ENCODE measurements around the gene RUNX1.

Gene RUNX1

GRCh38 chr21:34897828-34898227, 151.3 kb downstream of the RUNX1 start:
- DNase-seq (ENCODE audit: low spot score) = no peak

DNA sequence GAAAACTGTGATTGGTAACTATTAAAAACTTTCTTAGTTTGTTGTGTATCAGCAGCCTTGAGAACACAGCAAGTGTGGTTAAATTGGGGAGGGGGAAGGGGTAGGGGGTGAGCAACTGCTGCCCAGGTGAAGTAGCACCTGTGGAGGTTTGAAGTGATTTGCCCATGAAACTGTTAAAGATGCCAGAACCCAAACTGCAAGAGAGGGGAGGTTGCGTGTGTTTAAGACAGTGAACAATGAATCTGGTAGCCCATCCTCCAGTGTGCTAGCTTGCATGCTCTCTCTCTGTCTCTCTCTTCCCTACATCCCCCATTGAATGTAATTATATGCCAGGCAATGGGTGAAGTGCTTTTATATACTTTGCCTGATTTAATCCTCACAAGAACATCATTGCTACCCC, 154.7 kb downstream of the RUNX1 start:
- no peak for DNase-seq (ENCODE audit: low spot score)

GRCh38 chr21:34892209-34892608, 156.9 kb downstream of the RUNX1 start:
- DNase-seq (ENCODE audit: low spot score) = no peak

- DNase-seq (ENCODE audit: low spot score) = no peak
These were observed 157.5 kb downstream of the RUNX1 start for GRCh38 chr21:34891613-34891943.

- DNase-seq (ENCODE audit: low spot score) = peak; percentile 17
These were observed 158.1 kb downstream of the RUNX1 start for GRCh38 chr21:34890724-34891612.

- DNase-seq (ENCODE audit: low spot score) = no peak
These were observed 158.7 kb downstream of the RUNX1 start for GRCh38 chr21:34890470-34890723.

DNA sequence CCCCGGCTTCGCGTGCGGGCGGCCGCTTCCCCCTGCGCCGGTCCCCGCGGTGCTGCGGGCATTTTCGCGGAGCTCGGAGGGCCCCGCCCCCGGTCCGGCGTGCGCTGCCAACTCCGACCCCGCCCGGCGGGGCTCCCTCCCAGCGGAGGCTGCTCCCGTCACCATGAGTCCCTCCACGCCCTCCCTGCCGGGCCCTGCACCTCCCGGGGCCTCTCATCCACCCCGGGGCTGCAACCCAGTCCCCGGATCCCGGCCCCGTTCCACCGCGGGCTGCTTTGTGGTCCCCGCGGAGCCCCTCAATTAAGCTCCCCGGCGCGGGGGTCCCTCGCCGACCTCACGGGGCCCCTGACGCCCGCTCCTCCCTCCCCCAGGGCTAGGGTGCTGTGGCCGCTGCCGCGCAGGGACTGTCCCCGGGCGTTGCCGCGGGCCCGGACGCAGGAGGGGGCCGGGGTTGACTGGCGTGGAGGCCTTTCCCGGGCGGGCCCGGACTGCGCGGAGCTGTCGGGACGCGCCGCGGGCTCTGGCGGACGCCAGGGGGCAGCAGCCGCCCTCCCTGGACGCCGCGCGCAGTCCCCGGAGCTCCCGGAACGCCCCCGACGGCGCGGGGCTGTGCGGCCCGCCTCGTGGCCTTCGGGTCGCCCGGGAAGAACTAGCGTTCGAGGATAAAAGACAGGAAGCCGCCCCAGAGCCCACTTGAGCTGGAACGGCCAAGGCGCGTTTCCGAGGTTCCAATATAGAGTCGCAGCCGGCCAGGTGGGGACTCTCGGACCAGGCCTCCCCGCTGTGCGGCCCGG, 159.2 kb downstream of the RUNX1 start:
- peak; percentile 41 for DNase-seq (ENCODE audit: low spot score)

- peak; percentile 24 for DNase-seq (ENCODE audit: low spot score)
These were observed 159.8 kb downstream of the RUNX1 start for GRCh38 chr21:34889320-34889675.

GRCh38 chr21:34888569-34889319, 160.4 kb downstream of the RUNX1 start:
- peak; percentile 87 for DNase-seq (ENCODE audit: low spot score)

GRCh38 chr21:34887725-34888568, 161.2 kb downstream of the RUNX1 start:
- peak; percentile 92 for DNase-seq (ENCODE audit: low spot score)

DNA sequence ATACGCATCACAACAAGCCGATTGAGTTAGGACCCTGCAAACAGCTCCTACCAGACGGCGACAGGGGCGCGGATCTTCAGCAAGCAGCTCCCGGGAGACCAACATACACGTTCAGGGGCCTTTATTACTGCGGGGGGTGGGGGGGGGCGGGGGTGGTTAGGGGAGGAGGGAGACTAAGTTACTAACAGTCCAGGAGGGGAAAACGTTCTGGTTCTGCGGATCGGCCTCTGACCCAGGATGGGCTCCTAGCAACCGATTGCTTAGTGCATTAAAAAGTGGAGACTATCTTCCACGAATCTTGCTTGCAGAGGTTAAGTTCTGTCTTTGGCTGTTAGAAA, 162.0 kb downstream of the RUNX1 start:
- DNase-seq (ENCODE audit: low spot score) = peak; percentile 7

GRCh38 chr21:34886240-34887104, 162.6 kb downstream of the RUNX1 start:
- peak; percentile 25 for DNase-seq (ENCODE audit: low spot score)

GRCh38 chr21:34885626-34886239, 163.4 kb downstream of the RUNX1 start:
- peak; percentile 16 for DNase-seq (ENCODE audit: low spot score)

DNA sequence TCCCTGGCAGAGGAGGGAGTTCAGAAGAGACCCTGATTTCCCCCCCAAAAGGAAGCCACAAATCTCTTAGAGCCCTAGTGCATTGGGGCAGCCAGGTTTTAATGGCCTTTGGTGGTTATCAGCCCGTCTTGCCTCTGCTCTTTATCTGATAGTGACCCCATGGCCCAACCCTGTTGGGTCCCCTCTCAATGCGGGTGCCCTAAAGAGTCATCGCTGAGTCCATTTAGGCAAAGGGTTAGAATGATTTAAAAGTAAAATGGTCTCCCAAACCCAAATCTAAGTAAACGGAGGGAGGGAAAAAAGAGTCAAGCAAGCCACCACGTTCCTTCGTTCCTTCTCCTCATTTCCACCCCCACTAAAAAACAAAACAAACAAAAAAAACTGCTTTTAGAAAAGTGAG, 164.0 kb downstream of the RUNX1 start:
- DNase-seq (ENCODE audit: low spot score) = peak; percentile 7

GRCh38 chr21:34884346-34884929, 164.7 kb downstream of the RUNX1 start:
- no peak for DNase-seq (ENCODE audit: low spot score)

DNA sequence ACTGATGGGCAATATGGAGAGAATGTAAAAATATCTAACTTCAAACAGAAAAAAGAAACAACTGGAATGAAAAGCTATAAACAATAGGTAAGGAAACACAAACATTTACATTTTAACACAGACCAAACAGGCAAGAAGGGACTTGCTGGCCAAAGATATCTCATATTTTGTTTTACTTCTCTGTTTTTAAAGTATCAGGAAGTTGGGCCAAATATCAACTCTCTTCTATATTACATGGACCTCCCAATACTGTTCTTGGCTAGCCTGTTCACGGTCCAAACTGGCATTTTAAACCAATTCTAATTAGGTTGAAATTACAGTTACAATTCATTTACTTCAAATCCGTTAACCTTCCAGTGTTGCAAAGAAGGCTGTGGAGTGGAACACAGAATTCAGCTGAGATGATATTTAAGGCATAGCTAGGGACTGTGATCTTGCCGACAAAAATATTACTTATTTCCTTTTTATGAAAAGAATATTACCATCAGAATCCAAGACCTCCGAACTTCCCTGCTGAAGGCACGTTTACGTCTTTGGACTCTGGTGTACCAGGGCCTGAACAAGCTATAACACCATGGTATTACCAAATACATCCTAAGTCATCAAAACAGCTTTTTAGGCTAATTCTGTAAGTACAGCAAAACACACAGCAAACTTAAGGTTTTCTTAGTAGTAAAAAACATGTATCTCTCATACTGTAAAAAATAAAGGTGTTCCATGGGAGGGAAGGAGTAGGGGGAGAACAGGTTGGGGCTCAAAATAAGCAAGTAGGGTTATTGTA, 165.4 kb downstream of the RUNX1 start:
- DNase-seq (ENCODE audit: low spot score) = no peak

GRCh38 chr21:34882719-34883131, 166.4 kb downstream of the RUNX1 start:
- no peak for DNase-seq (ENCODE audit: low spot score)

- DNase-seq (ENCODE audit: low spot score) = peak; percentile 93
These were observed 167.2 kb downstream of the RUNX1 start for GRCh38 chr21:34881839-34882371.

- no peak for DNase-seq (ENCODE audit: low spot score)
These were observed 167.7 kb downstream of the RUNX1 start for GRCh38 chr21:34881421-34881820.

Data from kidney capillary endothelial cell (primary cell).